Aorta (tissue), 5 donors: ENCODE data around the gene ZDHHC8. TPM values are rescaled to one million over a fixed set of nuclear protein-coding genes. Genes with fewer than 3 reads are reported as not detected.

Experiments used
- ATAC-seq: fragments of 200-7000 bp; cut with Tn5 transposase; one replicate; pipeline ENCODE4 v1.9.1; 2022; ENCODE audit warnings: moderate library complexity; ENCODE audit not compliant: low FRiP score
- DNase-seq, 2 donors: peaks; one replicate each; pipeline ENCODE4 v3.0.0-alpha.2; 2020
- H3K27ac ChIP-seq, 2 donors: one replicate each; pipeline ENCODE4 v1.5.1; 2013; ENCODE audit warnings: low read length in 2 of 2, mild to moderate bottlenecking in 2 of 2, moderate library complexity in 2 of 2, control low read depth in 1 of 2, inconsistent platforms in 1 of 2, low read depth in 1 of 2
- H3K27me3 ChIP-seq, 2 donors: one replicate each; pipeline ENCODE4 v1.6.1; 2013; ENCODE audit warnings: control low read depth in 1 of 2, low read length in 1 of 2, mild to moderate bottlenecking in 1 of 2, moderate library complexity in 1 of 2; ENCODE audit not compliant: insufficient read depth in 2 of 2, control insufficient read depth in 1 of 2
- H3K36me3 ChIP-seq, 2 donors: one replicate each; pipeline ENCODE4 v1.6.1; 2013; ENCODE audit warnings: control low read depth in 1 of 2, low read length in 1 of 2, mild to moderate bottlenecking in 1 of 2; ENCODE audit not compliant: insufficient read depth in 2 of 2, control insufficient read depth in 1 of 2
- H3K4me1 ChIP-seq, 2 donors: one replicate each; pipeline ENCODE4 v1.6.1; 2013; ENCODE audit warnings: low read length in 2 of 2, control low read depth in 1 of 2, mild to moderate bottlenecking in 1 of 2, moderate library complexity in 1 of 2; ENCODE audit not compliant: insufficient read depth in 2 of 2, control insufficient read depth in 1 of 2
- H3K4me3 ChIP-seq, 2 donors: one replicate each; pipeline ENCODE4 v1.5.1; 2013; ENCODE audit warnings: low read length in 2 of 2, control low read depth in 1 of 2, mild to moderate bottlenecking in 1 of 2
- H3K9me3 ChIP-seq: one replicate; pipeline ENCODE4 v1.6.1; 2013; ENCODE audit warnings: mild to moderate bottlenecking, low read length; ENCODE audit not compliant: control insufficient read depth
- WGBS, 2 donors: extraction: QIAGEN DNeasy Blood & Tissue Kit; methylation state at CpG; one replicate each; pipeline ENCODE4 v1.1.7; 2013; 5-methylcytosine and 5-hydroxymethylcytosine counted together
- intact Hi-C, 2 donors: fragments of 100-400 bp; cut with DNase I; formaldehyde crosslinking; loops; one replicate each; pipeline versions ENCODE4 v1.14.2 to v1.15.0; 2022
- polyA plus RNA-seq, 2 donors: library from polyadenylated mRNA; stranded (reverse); fragments of 200-250 nt; gene quantifications; one replicate each; pipeline ENCODE4 v1.2.3, GENCODE V29; 2013
- total RNA-seq, 2 donors: library from RNA; stranded (reverse); fragmentation: NEBNext Ultra II Directional; extraction: Animal tissue kit (Norgen Biotek cat#: 25700); gene quantifications; one replicate each; pipeline ENCODE4 v1.2.1, GENCODE V29; 2021
- donor health status: healthy with polysubstance abuse.
- donor health status: Bipolar disorder and iron deficiency.
- donor health status: DM: no; HTN: no; CAD: no.
- donor health status: DM: no; HTN: no; CAD: no.
- donor health status: DM: yes; HTN: yes; CAD: no.

ZDHHC8 gene
- total and polyA plus RNA-seq, 4 donors, result 6.3 to 71.9 (median 46.5) TPM

- DNase-seq (no peak), ATAC-seq (no peak)
- no peak overlapping the region for H3K4me3 ChIP-seq
- no peaks in the 10 kb centered on the region for H3K4me1 ChIP-seq
- H3K36me3 ChIP-seq, result no peaks in the 10 kb centered on the region
- intact Hi-C loops, result loop anchor here in 1 of 2 donors (5.0 kb wide), 1 partner anchor 952 kb away; the partner anchor contains the start of gene SLC25A1
- H3K9me3 ChIP-seq, result no peaks in the 10 kb centered on the region
- WGBS, 2 donors, result 83% methylated on average over 3 of the region's 3 CpGs
- H3K27me3 ChIP-seq, result no peaks in the 10 kb centered on the region
- H3K27ac ChIP-seq, result no peak overlapping the region
Measured at GRCh38 chr22:20129747-20130014, 1.9 kb upstream of the ZDHHC8 start.

DNA sequence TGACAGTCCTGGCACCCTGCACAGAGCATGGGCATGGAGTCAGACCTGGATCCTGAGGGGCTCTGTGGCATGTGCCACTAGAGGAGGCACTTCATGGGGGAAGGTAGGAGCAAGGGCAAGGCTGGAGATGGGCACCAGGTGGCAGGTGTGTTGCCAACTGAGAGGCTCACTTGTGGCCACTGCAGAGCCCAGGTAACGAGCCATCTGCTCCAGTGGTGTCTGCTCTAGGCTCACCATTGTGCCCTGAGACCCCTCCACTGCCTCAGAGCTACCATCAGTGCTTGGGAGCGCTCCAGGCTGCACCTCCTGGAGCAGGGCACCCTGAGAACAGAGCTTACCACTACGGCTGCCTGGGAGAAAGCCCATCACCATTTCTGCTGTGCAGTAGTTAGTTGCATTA, 1.3 kb upstream of the ZDHHC8 start:
- H3K27me3 ChIP-seq, result no peaks in the 10 kb centered on the region
- H3K36me3 ChIP-seq, result no peaks in the 10 kb centered on the region
- no peak for ATAC-seq
- 68 to 71% methylated on average over 3 of the region's 3 CpGs for WGBS, 2 donors
- intact Hi-C loops, result loop anchor here in 1 of 2 donors (5.0 kb wide), 1 partner anchor 953 kb away; the partner anchor contains the start of gene SLC25A1
- DNase-seq, result no peak
- no peak overlapping the region for H3K4me3 ChIP-seq
- H3K9me3 ChIP-seq, result no peaks in the 10 kb centered on the region
- no peaks in the 10 kb centered on the region for H3K4me1 ChIP-seq
- H3K27ac ChIP-seq, result peak overlapping the region in 1 of 2 donors; percentile 41

DNA sequence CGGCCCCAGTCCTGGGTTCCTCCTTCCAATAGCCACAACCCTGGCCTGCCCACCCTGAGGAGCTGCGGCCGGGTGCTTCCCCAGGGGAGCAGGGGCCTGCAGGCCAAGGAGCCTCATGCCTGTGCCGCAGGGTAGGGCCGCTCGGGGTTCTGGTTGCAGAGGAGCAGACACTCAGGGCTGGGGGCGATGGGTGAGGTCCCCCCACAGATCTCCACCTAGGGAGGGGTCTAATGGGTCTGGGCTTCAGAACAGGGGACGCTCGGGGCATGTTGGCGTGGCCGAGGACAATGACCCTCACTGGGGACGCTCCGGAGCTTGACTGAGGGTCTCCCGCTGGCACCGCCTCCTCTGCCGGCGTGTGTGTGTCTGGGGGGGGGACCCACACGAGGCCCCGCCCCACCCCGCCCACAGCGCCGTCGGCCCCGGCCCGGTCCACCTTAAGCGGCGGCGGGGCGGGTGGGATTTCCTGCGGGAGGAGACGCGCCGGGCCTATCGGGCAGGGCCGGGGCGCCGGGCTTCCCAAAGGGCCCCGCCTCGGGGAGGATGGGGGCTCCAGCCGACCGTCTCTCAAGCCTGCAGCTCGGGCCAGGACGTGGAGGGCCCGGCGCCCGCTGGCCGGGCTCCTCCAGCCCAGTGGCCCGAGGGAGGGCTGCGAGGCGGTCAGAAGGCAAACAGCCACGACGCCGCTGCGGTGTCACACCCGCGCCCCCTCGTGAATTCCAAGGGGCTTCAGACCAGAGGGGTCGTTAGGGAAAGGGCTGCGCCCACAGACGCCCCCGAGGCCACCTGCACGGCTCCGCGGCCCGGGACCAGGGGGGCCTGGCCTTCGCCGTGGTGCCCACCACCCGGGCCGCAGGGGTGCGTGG, 640 bp upstream of the ZDHHC8 start:
- H3K9me3 ChIP-seq, result no peaks in the 10 kb centered on the region
- WGBS, 2 donors, result 3% methylated on average over 49 to 70 of the region's 70 CpGs
- intact Hi-C loops, result loop anchor here in 1 of 2 donors (5.0 kb wide), 1 partner anchor 954 kb away; the partner anchor contains the start of gene SLC25A1
- DNase-seq (peak; percentile 92 to 95), ATAC-seq (peak; percentile 90)
- H3K4me3 ChIP-seq, result peak overlapping the region; percentile 75 to 93
- no peaks in the 10 kb centered on the region for H3K4me1 ChIP-seq
- no peaks in the 10 kb centered on the region for H3K27me3 ChIP-seq
- peak overlapping the region; percentile 80 to 90 for H3K27ac ChIP-seq
- H3K36me3 ChIP-seq, result no peaks in the 10 kb centered on the region

DNA sequence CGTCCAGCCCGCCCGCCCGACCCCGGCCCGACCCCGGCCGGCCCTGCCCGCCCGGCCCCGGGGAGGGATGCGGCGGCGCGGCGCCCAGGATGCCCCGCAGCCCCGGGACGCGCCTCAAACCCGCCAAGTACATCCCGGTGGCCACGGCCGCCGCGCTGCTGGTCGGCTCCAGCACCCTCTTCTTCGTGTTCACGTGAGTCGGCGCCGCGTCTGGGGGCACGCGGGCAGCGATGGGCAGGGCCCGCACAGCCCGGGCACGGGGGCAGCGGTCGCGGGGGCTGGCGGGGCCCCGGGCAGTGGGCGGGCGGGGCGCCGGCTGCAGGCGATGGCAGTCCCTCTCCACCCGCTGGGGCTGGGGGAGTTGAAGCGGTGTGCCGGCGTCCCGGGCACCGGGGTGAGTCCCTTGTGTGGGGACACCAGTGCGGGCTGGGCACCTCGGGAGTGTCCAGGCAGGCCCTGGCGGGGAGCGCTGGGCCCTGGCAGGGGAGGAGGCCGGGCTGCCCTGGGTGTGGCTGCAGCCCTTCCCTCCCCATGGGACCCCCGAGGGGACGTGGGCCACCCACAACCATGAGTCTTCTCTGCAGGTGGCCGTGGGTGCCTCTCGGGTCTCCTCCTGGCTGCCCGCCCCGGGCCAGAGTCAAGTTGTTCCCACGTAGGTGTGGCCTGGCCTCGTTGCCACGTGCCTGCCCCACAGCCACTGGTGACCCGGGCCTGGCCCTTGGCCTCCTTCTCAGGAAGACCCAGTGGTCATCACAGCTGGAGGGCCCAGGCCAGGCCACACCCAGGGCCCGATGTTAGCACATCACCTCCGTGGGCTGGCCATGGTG, 468 bp downstream of the ZDHHC8 start:
- Histone ChIP-seq H3K4me1 (no peaks in the 10 kb centered on the region), H3K27ac (peak overlapping the region in 1 of 2 donors; percentile 21), H3K4me3 (peak overlapping the region; percentile 75 to 93), H3K9me3 (no peaks in the 10 kb centered on the region), H3K27me3 (no peaks in the 10 kb centered on the region), H3K36me3 (no peaks in the 10 kb centered on the region)
- intact Hi-C loops, result loop anchor here in 1 of 2 donors (5.0 kb wide), 1 partner anchor 955 kb away; the partner anchor contains the start of gene SLC25A1
- ATAC-seq (no peak), DNase-seq (peak; percentile 71 to 82)
- WGBS, 2 donors, result 0 to 1% methylated on average over 50 to 72 of the region's 72 CpGs

- Histone ChIP-seq H3K4me1 (no peaks in the 10 kb centered on the region), H3K27me3 (no peaks in the 10 kb centered on the region), H3K27ac (no peak overlapping the region), H3K36me3 (no peaks in the 10 kb centered on the region), H3K9me3 (no peaks in the 10 kb centered on the region), H3K4me3 (peak overlapping the region; percentile 75 to 93)
- WGBS, 2 donors, result 32 to 40% methylated on average over 16 of the region's 16 CpGs
- DNase-seq (no peak), ATAC-seq (no peak)
- intact Hi-C loops, result loop anchor here in 1 of 2 donors (5.0 kb wide), 1 partner anchor 955 kb away; the partner anchor contains the start of gene SLC25A1
Measured at GRCh38 chr22:20132686-20133246, 1.2 kb downstream of the ZDHHC8 start.

- 75 to 77% methylated on average over 12 of the region's 12 CpGs for WGBS, 2 donors
- Histone ChIP-seq H3K4me3 (no peak overlapping the region), H3K27ac (no peak overlapping the region), H3K4me1 (no peaks in the 10 kb centered on the region), H3K36me3 (no peaks in the 10 kb centered on the region), H3K27me3 (no peaks in the 10 kb centered on the region), H3K9me3 (no peaks in the 10 kb centered on the region)
- intact Hi-C loops, result loop anchor here in 1 of 2 donors (5.0 kb wide), 1 partner anchor 957 kb away; the partner anchor contains the start of gene SLC25A1
- DNase-seq (no peak), ATAC-seq (no peak)
Measured at GRCh38 chr22:20133930-20134549, 2.4 kb downstream of the ZDHHC8 start.

DNA sequence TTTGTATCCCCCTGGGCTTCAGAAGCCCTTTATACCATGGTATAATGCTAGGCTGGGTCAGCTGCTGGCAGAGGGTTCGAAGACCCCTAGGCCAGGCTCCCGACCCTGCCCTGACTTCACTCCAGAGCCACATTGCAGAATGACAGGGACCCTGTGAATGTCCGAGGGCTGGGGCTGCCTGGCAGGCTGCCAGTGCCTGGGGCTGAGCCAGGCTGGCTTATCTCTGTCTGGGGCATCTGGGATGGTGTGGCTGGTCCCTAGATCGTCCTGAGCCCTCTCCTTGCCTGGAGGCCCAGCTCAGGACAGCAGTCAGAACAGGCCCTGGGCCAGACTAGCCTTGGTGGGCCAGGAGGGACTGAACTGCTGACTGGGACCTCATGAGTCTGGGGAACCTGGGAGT, 3.7 kb downstream of the ZDHHC8 start:
- Histone ChIP-seq H3K27me3 (no peaks in the 10 kb centered on the region), H3K9me3 (no peaks in the 10 kb centered on the region), H3K4me1 (no peaks in the 10 kb centered on the region), H3K27ac (no peak overlapping the region), H3K36me3 (no peaks in the 10 kb centered on the region), H3K4me3 (no peak overlapping the region)
- WGBS, 2 donors, result 47 to 50% methylated on average over 4 of the region's 4 CpGs
- ATAC-seq, result no peak
- no peak for DNase-seq
- intact Hi-C loops, result no loop called here
